GM18517 (cell line): ENCODE data around the gene SLC36A4.
"Not testable (repeated sequence)": the region's sequence is repeated elsewhere in the genome, so short reads cannot be mapped to it uniquely, and the experiment has no call there.

Experiments used
- ATAC-seq: cut with Tn5 transposase; IDR thresholded peaks from one replicate; pipeline ENCODE4 v1.9.1; 2021; ENCODE audit warnings: mild to moderate bottlenecking, moderate library complexity; ENCODE audit not compliant: unreplicated experiment

SLC36A4 gene

DNA sequence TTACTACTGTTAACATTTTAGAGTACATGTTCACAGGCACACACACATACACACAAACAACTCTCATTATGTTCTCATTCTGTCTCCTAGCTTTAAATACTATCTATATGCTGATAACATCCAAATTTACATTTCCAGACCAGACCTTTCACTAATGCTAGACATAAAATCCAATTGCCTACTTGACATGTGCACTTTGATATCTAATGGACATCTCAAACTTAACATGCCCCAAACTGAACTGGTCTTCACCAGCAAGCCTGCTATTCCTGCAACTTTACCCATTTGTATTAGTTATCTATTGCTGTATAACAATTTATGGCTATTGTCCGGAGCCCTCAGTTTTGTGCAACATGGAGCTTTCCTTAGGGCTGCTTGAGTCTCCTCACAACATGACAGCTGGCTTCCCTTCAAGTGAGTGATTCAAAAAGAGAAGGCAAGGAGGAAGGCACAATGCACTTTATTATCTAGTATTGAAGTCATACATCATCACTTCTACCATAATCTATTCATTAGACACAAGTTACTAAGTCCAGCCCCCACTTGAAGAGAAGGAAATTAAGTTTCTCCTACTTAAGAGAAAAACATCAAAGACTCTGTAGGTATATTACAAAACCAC, 3.0 kb downstream of the SLC36A4 start:
- ATAC-seq = no peak

DNA sequence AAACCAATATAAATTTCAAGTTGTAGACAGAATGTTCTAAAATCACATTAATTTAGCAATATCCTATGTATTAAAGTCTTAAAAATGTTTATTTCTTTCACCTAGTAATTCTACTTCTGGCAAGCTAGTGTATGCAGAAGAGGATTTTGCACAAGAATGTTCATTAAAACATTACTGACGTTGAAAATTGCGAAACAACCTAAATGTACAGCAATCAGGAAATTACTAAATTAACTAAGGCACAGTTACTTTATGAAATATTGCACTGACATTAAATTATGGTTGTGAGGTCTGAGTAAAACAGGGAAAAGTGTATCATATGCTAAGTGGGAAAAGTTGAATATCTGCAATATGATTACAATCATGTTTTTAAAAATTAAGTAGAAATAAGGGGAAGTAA, 4.1 kb downstream of the SLC36A4 start:
- no peak for ATAC-seq

DNA sequence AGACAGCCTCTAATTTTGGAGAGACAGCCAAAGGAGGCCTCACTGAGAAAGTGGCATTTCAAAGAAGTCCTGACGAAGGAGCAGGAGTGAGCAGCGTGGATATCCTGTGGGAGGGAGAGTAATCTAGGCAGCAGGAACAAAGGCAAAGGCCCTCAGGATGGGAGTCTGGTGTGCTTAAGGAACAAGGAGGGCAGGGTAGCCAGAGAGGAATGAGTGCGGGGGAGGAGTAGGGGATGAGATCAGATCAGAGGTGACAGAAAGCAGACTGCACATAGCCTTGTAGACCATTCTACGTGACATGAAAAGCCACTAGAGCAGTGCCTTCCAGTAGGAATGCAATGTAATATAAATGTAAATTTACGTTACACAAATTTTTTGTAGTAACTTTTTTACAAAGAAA, 5.6 kb downstream of the SLC36A4 start:
- no peak for ATAC-seq

DNA sequence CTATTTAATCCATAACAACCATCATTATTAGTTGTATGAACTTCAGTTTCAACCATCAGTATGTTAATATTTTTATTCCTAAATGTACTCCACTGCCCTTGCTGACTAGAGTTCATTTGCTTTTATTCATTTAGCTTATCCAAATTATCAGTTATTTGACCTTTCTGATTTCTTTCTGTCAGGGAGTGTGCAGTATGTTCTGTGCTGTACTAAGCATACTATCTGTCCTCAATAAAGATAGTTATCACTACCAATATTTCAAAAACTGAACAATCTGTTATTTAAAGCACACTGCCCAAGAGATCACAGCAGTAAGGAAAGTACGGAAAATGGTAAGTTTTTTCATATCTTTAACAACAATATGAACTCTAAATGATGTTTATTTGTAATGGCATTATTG, 8.3 kb downstream of the SLC36A4 start:
- no peak for ATAC-seq

DNA sequence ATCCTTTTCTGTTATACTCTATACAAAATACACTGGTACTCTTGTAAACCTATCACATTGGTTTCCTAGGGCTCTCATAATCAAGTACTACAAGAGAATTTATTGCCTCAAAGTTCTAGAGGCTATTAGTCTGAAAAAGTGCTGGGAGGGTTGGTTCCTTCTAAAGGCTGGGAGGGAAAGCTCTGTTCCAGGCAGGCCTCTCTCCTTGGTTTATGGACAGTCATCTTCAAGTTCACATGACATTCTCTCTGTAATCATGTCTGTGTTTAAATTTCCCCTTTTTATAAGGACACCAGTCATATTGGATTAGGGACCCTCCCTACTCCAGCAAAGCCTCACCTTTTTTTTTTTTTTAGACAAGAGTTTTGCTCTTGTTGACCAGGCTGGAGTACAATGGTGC, 9.1 kb downstream of the SLC36A4 start:
- ATAC-seq = no peak

DNA sequence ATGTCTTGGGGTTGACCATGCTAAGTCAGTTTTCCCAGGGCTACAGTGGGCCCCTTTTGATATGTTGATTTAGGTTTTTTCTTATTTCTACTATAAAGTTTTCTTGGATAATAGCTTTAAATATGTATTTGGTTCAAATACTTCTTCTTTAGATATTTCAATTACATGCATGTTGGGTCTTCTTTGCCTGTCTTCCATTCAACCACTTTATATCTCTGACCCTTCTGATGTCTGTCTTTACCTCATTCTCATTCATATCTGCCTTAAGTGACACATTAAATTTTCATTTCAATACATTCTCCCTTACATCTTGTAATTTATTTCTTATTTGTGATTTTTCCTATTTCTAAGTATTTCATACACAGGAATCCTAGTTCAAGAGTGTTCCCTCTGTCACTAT, 10.5 kb downstream of the SLC36A4 start:
- no peak for ATAC-seq

DNA sequence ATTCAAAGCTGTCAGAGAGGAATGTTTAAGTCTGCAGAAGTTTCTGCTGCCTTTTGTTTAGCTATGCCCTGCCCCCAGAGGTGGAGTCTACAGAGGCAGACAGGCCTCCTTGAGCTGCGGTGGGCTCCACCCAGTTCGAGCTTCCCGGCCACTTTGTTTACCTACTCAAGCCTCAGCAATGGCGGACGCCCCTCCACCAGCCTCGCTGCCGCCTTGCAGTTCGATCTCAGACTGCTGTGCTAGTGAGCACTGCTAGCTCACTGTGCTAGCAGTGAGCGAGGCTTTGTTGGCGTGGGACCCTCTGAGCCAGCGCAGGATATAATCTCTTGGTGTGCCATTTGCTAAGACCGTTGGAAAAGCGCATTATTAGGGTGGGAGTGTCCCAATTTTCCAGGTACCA, 19.9 kb downstream of the SLC36A4 start:
- not testable (repeated sequence) for ATAC-seq

DNA sequence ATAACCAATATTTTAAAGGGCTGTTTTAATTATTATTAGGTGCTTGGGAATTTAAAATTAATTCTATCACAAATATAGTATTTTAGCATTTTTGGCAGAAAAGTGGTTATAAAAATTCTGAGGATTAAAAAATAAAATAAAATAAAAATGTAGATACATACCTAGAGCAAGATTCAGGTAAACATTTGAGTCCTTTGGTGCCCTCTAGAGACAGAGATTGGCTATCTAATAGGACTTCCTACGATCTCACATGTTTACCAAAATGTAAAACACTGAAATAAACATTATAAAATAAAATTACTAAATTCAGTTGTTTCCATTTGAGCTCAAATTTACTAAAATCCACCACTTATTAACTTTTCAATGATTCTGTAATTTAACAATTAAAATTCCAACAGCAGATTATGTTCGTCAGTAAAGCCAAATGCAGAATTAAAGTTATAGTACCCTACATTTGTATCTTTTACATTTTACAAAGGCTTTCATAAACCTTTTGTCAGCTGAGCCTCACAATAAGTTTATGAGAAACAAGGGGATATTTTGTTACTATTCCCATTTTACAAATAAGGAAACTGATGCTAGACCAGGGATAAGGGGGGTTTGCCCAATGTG, 27.7 kb downstream of the SLC36A4 start:
- no peak for ATAC-seq

DNA sequence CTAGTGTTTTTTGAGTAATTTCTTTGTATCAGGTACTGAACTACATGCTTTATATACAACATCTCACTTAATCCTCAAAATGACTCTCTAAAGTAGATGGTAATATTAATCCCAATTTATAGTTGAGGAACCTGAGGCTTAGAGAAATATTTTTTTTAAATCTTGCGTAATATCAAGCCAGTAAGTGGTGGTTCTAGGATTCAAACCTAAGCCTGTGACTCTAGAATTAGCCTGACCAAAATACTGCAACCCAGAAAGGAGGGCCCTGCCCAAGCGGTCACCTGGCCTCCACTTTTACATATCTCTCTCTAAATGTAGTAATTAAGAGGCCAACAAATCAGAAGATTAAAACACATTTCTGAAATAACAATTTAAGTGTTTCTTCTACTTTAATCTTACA, 28.6 kb downstream of the SLC36A4 start:
- ATAC-seq = no peak

DNA sequence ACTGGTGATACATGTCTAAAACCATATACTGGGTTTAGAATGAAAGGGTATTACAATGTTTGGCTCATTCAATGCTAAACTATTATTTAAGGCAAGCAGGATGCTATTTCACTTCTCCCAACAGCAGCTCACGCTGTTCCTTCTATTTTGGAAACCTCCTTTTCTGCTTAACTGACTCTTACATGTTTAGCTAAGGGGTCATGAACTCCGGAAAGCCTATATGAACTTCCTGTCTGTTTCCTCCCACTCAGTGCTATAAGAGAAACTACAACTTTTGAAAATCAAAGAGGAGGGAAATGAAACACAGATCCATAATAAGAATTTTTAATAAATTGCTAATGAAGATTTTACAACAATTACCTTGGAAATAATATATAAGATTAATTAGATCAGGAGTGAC, 30.9 kb downstream of the SLC36A4 start:
- peak; percentile 64 for ATAC-seq

DNA sequence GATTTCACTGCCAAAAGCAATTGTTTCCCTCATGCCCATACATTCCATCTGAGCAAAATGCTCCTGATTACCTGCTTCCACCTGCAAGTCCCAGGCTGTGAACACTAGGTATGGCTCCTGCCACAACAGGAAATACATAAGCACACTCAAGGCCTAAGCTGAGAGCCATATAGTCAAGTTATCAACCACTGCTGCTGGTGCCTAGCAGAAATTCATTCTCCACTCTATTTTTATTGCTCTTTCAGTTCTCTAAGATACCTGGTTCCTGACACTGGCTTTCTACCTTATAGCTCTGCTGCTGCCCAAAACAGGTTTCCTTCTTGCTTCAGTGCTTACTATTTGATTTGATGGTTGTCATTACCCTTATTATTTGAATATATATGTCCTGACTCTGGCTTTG, 31.6 kb downstream of the SLC36A4 start:
- no peak for ATAC-seq

DNA sequence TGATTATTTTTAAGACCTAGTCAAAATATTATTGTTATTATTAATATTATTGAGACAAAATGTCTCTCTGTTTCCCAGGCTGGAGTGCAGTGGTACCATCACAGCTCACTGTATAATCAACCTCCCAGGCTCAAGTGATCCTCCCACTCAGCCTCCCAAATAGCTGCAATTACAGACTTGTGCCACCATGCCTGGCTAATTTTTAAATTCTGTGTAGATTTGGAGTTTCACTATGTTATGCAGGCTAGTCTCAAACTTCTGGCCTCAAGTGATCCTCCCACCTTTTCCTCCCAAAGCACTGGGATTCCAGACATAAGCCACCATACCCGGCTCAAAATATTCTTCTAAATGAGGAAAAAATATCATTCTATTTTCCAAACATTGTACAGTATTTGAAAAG, 37.0 kb downstream of the SLC36A4 start:
- ATAC-seq = no peak

DNA sequence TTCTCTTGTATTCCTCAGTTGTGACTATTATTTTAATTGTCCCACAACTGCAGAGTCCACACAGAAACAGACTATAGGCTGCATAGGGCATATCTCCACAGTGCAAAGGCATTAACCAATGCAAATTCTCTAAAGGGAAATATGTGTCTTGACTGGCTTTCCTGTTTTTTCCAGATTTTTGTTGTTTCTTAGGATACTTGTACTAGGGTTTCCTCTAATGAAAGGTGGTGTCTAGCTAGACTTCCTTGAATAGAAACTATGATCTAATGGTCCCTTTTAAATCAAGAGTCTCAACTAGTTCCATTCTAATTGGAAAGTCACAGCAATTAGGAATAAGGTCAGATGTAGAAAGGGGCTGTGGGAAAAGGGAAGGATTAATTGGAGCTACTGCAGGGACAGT, 37.6 kb downstream of the SLC36A4 start:
- ATAC-seq = no peak

DNA sequence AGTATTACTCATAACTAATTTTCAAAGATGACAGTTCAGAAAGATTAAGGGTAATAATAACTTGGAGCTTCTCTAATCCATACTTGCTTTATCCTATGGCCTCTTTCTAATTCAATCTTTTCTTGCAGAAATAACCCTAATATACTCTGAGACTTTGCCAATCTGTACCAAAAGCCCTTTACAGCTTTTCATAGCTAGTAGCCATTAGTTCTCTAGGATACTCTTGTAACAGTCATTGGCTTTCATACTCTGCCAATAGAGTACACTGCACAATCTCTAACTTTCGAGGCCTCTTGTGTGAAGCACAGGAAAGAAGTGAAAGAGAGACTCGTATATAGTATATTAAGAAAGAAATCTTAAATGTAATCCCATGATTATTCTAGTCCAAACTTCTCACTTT, 38.1 kb downstream of the SLC36A4 start:
- no peak for ATAC-seq

DNA sequence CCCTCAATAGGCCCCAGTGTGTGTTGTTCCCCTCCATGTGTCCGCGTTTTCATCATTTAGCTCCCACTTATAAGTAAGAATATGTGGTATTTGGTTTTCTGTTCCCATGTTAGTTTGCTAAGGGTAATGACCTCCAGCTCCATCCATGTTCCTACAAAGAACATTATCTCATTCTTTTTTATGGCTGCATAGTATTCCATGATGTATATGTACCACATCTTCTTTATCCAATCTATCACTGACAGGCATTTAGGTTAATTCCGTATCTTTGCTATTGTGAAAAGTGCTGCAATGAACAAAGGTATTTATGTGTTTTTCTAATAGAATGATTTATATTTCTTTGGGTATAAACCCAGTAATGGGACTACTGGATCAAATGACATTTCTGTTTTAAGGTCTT, 42.1 kb downstream of the SLC36A4 start:
- ATAC-seq = no peak

DNA sequence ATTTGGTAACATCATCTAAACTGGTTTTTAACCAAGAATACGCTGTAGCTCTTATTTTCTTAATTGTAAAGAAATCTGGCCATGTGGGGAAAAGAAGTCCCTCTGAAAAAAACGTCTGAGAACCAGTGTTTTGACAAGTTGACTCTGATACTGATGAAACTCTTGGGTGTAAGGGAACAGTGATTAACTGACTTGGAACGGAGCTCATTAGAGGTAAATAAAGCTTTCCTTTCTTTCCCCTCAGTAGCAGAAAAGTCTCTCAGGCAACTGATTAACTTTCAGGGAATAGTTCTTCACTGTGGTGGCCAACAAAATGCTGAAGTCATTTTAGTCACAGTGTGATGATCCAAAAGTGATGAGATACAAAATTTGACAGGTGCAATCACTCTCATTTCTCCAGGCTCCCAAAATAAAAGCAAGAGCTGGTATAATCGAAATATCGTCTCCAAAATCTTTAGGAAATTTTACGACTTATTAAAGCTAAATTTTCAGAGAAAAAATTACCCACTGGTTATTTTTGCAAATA, 52.3 kb downstream of the SLC36A4 start:
- ATAC-seq = no peak

DNA sequence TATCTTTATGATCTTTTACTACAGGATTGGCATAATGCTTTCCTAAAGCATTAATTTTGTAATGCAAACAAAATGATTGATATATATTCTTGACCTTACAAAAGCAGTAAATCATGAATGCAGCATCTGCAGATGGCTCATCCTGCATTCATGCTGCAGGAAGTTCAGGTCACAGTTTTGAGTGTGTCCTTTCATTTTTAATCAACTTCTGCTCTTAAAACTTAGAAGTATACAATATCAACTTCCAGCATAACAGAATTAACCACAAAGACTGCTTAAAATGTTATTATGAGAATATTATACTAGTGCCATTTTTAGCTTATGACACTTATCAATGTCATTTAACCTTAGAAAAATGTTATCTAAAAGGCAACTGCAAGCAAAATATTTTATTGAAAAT, 54.0 kb downstream of the SLC36A4 start:
- ATAC-seq = no peak

DNA sequence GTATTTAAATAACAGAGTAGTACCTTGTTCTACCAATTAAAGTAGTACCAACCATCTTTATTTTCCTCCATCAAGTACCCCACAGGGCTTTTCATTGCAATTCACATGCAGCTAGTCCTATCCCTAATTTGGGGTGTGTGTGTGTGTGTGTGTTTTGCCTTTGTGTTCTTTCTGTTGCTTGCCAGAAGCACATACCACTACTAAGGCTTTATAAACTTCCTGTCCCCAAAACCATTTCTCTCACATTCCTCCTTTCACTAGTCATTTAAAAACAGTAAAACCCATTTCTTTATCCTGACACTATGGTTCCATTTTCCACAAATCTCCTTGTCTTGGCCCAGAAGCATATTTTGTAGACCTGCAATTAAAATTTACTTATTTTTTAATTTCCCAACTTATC, 54.6 kb downstream of the SLC36A4 start:
- no peak for ATAC-seq

DNA sequence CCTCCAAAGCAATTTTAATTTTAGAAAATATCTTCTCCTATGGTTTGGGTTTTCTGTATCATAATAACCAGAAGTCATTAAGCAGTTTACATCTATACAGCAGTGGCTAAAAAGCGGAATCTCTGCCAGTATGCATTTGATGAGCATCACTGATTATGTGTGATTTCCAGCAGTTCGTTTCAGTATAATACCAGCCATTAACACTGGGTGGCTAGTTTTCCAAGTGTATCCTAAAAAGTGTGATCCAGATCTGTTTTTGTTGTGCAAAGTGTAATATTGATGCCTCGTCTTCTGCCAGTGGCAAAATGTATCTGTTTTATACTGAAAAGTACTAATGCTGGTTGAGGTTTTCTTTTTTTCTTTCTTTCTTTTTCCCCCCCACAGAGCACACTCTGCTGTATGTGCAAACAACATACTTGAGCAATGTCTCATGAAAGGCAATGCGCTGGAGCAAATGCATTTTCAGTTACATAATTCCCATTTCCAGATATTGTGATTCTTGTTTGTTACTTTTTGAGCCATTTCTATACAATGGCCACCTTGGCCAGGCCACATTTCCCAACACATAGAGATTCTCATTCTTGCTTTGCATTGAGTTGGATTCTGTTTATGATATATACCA, 64.2 kb downstream of the SLC36A4 start:
- ATAC-seq = no peak

DNA sequence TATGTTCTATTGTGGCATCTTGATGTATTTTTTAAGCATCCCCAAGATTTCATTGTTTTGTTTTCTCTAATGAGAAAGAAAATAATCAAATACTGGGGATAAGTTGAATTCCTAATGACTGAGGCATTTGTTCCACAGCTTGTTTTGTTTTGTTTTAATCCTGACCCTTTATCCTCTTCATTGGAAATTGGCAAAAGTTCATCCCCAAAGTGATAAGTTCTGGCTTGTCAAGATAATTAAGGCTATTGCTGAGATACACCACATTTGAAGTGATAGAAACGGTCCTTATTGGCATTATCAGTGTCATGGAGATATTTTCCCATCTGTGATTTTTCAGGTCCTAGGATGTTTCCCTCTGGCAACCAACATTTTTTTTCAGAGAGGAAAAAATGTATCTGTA, 65.0 kb downstream of the SLC36A4 start:
- no peak for ATAC-seq

DNA sequence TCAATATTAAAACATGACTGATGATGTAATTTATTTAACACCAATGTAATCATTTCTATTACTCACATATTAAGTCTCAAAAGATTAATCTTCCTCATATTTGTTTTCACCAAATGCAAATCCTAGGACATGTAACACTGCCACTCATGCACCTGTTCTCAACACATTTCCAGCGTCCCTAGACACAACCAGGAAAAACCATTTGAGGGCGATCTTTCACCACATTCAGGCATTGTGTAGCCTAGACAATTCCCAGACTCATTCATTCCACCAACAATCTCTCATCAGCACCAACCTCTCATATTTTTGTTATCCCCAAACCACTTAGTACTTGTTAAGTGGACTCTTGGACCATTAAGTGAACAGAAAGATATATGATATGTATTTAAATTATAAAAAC, 66.1 kb downstream of the SLC36A4 start:
- ATAC-seq = no peak

DNA sequence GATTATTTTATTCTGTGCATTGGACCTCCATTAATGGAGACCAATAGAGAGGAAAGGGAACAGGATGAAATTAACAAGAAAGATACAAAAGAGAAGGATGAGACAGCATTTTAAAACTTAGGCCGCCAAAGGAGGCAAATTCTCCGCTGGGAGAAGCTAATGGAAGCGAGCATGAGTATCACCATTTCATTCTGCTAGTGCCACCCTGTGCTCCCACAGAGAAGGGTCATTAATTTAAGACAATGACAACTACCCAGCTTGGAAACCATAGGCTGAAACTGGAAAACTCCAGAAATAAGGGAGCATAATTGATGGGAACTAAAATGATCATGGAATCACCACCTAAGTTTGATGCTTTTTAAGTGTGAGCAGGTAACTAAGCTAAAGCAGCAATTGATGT, 69.2 kb downstream of the SLC36A4 start:
- ATAC-seq = no peak
